Hematopoietic multipotent progenitor cell (in vitro differentiated cells): ENCODE measurements around the gene FBXO3. TPM values are rescaled to one million over a fixed set of nuclear protein-coding genes. Genes with fewer than 3 reads are reported as not detected.
A peak's percentile ranks its signal among the peaks of the same experiment; 100 is the strongest.
"Not testable (repeated sequence)": the region's sequence is repeated elsewhere in the genome, so short reads cannot be mapped to it uniquely, and the experiment has no call there.

Experiments used
- DNase-seq, 3 donors: peaks; one replicate each; pipeline ENCODE4 v3.0.0-alpha.2; 2011 to 2015; ENCODE audit warnings: low read depth in 2 of 3, low spot score in 2 of 3
- total RNA-seq: library from RNA; depleted of rRNA; stranded (reverse); fragments of >200 nt; gene quantifications from one replicate; pipeline ENCODE4 v1.2.3, GENCODE V29; 2012

The FBXO3 gene
- total RNA-seq = 19.4 TPM

- DNase-seq = peak; percentile 63 to 92 (median 87)
These were observed at the start of gene FBXO3 for GRCh38 chr11:33773987-33774735. Gene FBXO3, minus strand, starts transcription at chr11:33774520. Its CDS starts 23 bp downstream, at chr11:33774497.

GRCh38 chr11:33822981-33823380, 48.7 kb upstream of the FBXO3 start:
- not testable (repeated sequence) for DNase-seq

GRCh38 chr11:33819278-33820035, 45.1 kb upstream of the FBXO3 start:
- DNase-seq = no peak

- DNase-seq = peak; percentile 63 to 89 (median 79)
These were observed 34.0 kb upstream of the FBXO3 start for GRCh38 chr11:33808228-33808828.

- no peak for DNase-seq
These were observed 30.2 kb upstream of the FBXO3 start for GRCh38 chr11:33804471-33804870.

- DNase-seq = peak in 2 of 3 donors; percentile 48 to 56
These were observed 28.1 kb upstream of the FBXO3 start for GRCh38 chr11:33802194-33802950.

- no peak for DNase-seq
These were observed 27.5 kb upstream of the FBXO3 start for GRCh38 chr11:33801821-33802193.

- DNase-seq = no peak
These were observed 23.6 kb upstream of the FBXO3 start for GRCh38 chr11:33797879-33798278.

- no peak for DNase-seq
These were observed 15.7 kb upstream of the FBXO3 start for GRCh38 chr11:33790040-33790439.

- not testable (repeated sequence) for DNase-seq
These were observed 13.8 kb upstream of the FBXO3 start for GRCh38 chr11:33788095-33788494.

- DNase-seq = no peak
These were observed 12.8 kb upstream of the FBXO3 start for GRCh38 chr11:33787076-33787475.

GRCh38 chr11:33785609-33786008, 11.3 kb upstream of the FBXO3 start:
- no peak for DNase-seq

GRCh38 chr11:33779849-33780528, 5.7 kb upstream of the FBXO3 start:
- DNase-seq = no peak

- peak in 1 of 3 donors; percentile 55 for DNase-seq
These were observed 4.4 kb upstream of the FBXO3 start for GRCh38 chr11:33778675-33779074.

- no peak for DNase-seq
These were observed 3.6 kb upstream of the FBXO3 start for GRCh38 chr11:33777906-33778305.

- no peak for DNase-seq
These were observed 1.6 kb upstream of the FBXO3 start for GRCh38 chr11:33775832-33776470.

- no peak for DNase-seq
These were observed 1.1 kb upstream of the FBXO3 start for GRCh38 chr11:33775467-33775807.

- no peak for DNase-seq
These were observed 581 bp upstream of the FBXO3 start for GRCh38 chr11:33774736-33775466.

- DNase-seq = peak in 2 of 3 donors; percentile 10 to 19
These were observed 825 bp downstream of the FBXO3 start for GRCh38 chr11:33773404-33773986.
